Panc1 (cell line): Measurements from ENCODE around the gene SLC17A7. TPM values are rescaled to one million over a fixed set of nuclear protein-coding genes. Genes with fewer than 3 reads are reported as not detected.

Experiments used
- ATAC-seq: fragments of 200-7000 bp; cut with Tn5 transposase; 2 replicates; pipeline ENCODE4 v1.9.1; 2020; ENCODE audit warnings: mild to moderate bottlenecking, moderate library complexity
- BruUV-seq: library from RNA; stranded (reverse); fragments of 400-500 nt; replicated peaks from 2 replicates; lab custom pipeline; 2021; lab: Mats Ljungman, UMichigan
- CTCF ChIA-PET: fragments of 300-600 bp; sonication (Branson Sonifier 250); formaldehyde crosslinking; loops from one replicate; lab custom pipeline; 2022; ENCODE audit warnings: antibody characterized with exemption; lab: Charles Lee
- POLR2A ChIA-PET: fragments of 300-600 bp; sonication (Branson Sonifier 250); formaldehyde crosslinking; loops from one replicate; lab custom pipeline; 2022; ENCODE audit warnings: antibody characterized with exemption; lab: Charles Lee
- DNase-seq: peaks from one replicate; pipeline ENCODE4 v3.0.0-alpha.2; 2010; ENCODE audit warnings: low read depth, low spot score
- H3K27ac ChIP-seq: 2 replicates; pipeline ENCODE4 v1.5.1; 2011; ENCODE audit warnings: mild to moderate bottlenecking, low read length, inconsistent platforms
- H3K27me3 ChIP-seq: fragments of 200-500 bp; sonication (Bioruptor generic); 2 replicates; pipeline ENCODE4 v1.6.0; 2014; ENCODE audit warnings: low read length, inconsistent platforms; ENCODE audit not compliant: control insufficient read depth, insufficient read depth
- H3K36me3 ChIP-seq: fragments of 200-500 bp; sonication (Bioruptor generic); 2 replicates; pipeline ENCODE4 v1.5.1; 2014; ENCODE audit warnings: inconsistent platforms, mild to moderate bottlenecking, low read length, moderate library complexity; ENCODE audit not compliant: control insufficient read depth, insufficient read depth
- H3K4me1 ChIP-seq: 2 replicates; pipeline ENCODE4 v1.5.1; 2011; ENCODE audit warnings: inconsistent platforms, mild to moderate bottlenecking, low read length, moderate library complexity; ENCODE audit not compliant: control insufficient read depth, insufficient read depth
- H3K4me3 ChIP-seq, 2 experiments: 2 replicates each; pipeline ENCODE4 v1.5.1; 2011 to 2012; ENCODE audit warnings: low read depth in 2 of 2, low read length in 2 of 2, mild to moderate bottlenecking in 2 of 2, inconsistent platforms in 1 of 2, moderate library complexity in 1 of 2
- H3K9me3 ChIP-seq: fragments of 200-500 bp; sonication (Bioruptor generic); 2 replicates; pipeline ENCODE4 v1.5.1; 2014; ENCODE audit warnings: low read depth, mild to moderate bottlenecking, inconsistent platforms, low read length, moderate library complexity; ENCODE audit not compliant: control insufficient read depth, insufficient read depth
- CTCF ChIP-seq: fragments of 450-650 bp; IDR thresholded peaks from 2 replicates; pipeline ENCODE4 v1.5.1; 2017; ENCODE audit warnings: mild to moderate bottlenecking
- POLR2AphosphoS5 ChIP-seq: IDR thresholded peaks from 2 replicates; pipeline ENCODE4 v1.6.1; 2012; ENCODE audit warnings: mild to moderate bottlenecking, low read depth, low read length, moderate library complexity
- SIN3A ChIP-seq: IDR thresholded peaks from 2 replicates; pipeline ENCODE4 v1.6.1; 2012; ENCODE audit warnings: low read depth, mild to moderate bottlenecking, low read length, moderate library complexity, borderline replicate concordance; ENCODE audit not compliant: insufficient read depth
- TCF7L2 ChIP-seq: IDR thresholded peaks from 2 replicates; pipeline ENCODE4 v1.6.1; 2011; ENCODE audit warnings: mild to moderate bottlenecking, low read depth, low read length, inconsistent platforms
- in situ Hi-C: cut with HindIII; loops from 2 replicates; pipeline ENCODE4 v1.10.0; 2016; ENCODE audit warnings: low sequenced_read_pairs, low pct_unique_long_range_greater_than_20kb
- intact Hi-C: fragments of 100-400 bp; cut with micrococcal nuclease; formaldehyde crosslinking; loops from one replicate; pipeline ENCODE4 v1.10.0; 2022; ENCODE audit not compliant: unreplicated experiment
- total RNA-seq: library from RNA; stranded (reverse); gene quantifications from one replicate; pipeline ENCODE4 v1.2.1, GENCODE V29; 2021; ENCODE audit not compliant: unreplicated experiment
- TF ChIP-seq, protein P1 (sequence below), 2 experiments: IDR thresholded peaks; 2 replicates each; pipeline ENCODE4 v1.6.1; 2011 to 2012; ENCODE audit warnings: low read depth in 2 of 2, control low read depth in 1 of 2, low read length in 1 of 2, mild to moderate bottlenecking in 1 of 2, moderate library complexity in 1 of 2; ENCODE audit not compliant: insufficient read depth in 1 of 2

SLC17A7 gene
- total RNA-seq, 1 experiment from 2014 or later, result 1.2 TPM

GRCh38 chr19:49408816-49409440, 32.4 kb downstream of the SLC17A7 start:
- ChIA-PET POLR2A (no interaction called here), CTCF (interaction anchor here (0.6 kb wide), 1 partner anchor 119 kb away, joined by 5 read pairs; the partner anchor contains the start of gene RCN3)
- Histone ChIP-seq H3K27me3 (no peaks in the 10 kb centered on the region), H3K4me3 (no peak overlapping the region), H3K36me3 (no peaks in the 10 kb centered on the region), H3K9me3 (no peaks in the 10 kb centered on the region), H3K27ac (no peak overlapping the region), H3K4me1 (no peaks in the 10 kb centered on the region)
- in situ Hi-C loops, result no loop called here
- no peak for TF ChIP-seq CTCF
- no peak for TF ChIP-seq TCF7L2
- no peak for TF ChIP-seq SIN3A
- no peak for TF ChIP-seq POLR2AphosphoS5
- TF ChIP-seq, protein P1, sequence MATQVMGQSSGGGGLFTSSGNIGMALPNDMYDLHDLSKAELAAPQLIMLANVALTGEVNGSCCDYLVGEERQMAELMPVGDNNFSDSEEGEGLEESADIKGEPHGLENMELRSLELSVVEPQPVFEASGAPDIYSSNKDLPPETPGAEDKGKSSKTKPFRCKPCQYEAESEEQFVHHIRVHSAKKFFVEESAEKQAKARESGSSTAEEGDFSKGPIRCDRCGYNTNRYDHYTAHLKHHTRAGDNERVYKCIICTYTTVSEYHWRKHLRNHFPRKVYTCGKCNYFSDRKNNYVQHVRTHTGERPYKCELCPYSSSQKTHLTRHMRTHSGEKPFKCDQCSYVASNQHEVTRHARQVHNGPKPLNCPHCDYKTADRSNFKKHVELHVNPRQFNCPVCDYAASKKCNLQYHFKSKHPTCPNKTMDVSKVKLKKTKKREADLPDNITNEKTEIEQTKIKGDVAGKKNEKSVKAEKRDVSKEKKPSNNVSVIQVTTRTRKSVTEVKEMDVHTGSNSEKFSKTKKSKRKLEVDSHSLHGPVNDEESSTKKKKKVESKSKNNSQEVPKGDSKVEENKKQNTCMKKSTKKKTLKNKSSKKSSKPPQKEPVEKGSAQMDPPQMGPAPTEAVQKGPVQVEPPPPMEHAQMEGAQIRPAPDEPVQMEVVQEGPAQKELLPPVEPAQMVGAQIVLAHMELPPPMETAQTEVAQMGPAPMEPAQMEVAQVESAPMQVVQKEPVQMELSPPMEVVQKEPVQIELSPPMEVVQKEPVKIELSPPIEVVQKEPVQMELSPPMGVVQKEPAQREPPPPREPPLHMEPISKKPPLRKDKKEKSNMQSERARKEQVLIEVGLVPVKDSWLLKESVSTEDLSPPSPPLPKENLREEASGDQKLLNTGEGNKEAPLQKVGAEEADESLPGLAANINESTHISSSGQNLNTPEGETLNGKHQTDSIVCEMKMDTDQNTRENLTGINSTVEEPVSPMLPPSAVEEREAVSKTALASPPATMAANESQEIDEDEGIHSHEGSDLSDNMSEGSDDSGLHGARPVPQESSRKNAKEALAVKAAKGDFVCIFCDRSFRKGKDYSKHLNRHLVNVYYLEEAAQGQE (IDR thresholded peaks at IDR 0.05; ENCODE audit: insufficient read depth in 1 of 2, low read depth in 2 of 2, low read length in 1 of 2), result no peak
- ATAC-seq, result no peak
- BruUV-seq, result no TSS peak
- DNase-seq, result no peak
- intact Hi-C loops, result no loop called here

GRCh38 chr19:49407482-49408015, 33.8 kb downstream of the SLC17A7 start:
- ATAC-seq (no peak), DNase-seq (no peak)
- Histone ChIP-seq H3K4me1 (no peaks in the 10 kb centered on the region), H3K27ac (no peak overlapping the region), H3K4me3 (no peak overlapping the region), H3K27me3 (no peaks in the 10 kb centered on the region), H3K36me3 (no peaks in the 10 kb centered on the region), H3K9me3 (no peaks in the 10 kb centered on the region)
- no peak for TF ChIP-seq POLR2AphosphoS5
- TF ChIP-seq, protein P1 (IDR thresholded peaks at IDR 0.05; ENCODE audit: insufficient read depth in 1 of 2, low read depth in 2 of 2, low read length in 1 of 2), result no peak
- TF ChIP-seq SIN3A, result no peak
- no peak for TF ChIP-seq TCF7L2
- no peak for TF ChIP-seq CTCF
- in situ Hi-C loops, result no loop called here
- ChIA-PET CTCF (no interaction called here), POLR2A (interaction anchor here (0.6 kb wide), 1 partner anchor 37 kb away, joined by 4 read pairs; no protein-coding TSS in a partner anchor)
- intact Hi-C loops, result no loop called here
- no TSS peak for BruUV-seq
